HFF-Myc (cell line): ENCODE measurements around the gene CYP26B1.
"Not testable (repeated sequence)": the region's sequence is repeated elsewhere in the genome, so short reads cannot be mapped to it uniquely, and the experiment has no call there.

Experiments used
- DNase-seq: peaks from one replicate; pipeline ENCODE4 v3.0.0-alpha.2; 2011; ENCODE audit warnings: low read depth; ENCODE audit errors: extremely low read depth
- H3K4me3 ChIP-seq: replicated peaks from 2 replicates; pipeline ENCODE4 v1.5.1; 2011; ENCODE audit warnings: low read depth, mild to moderate bottlenecking, control low read depth, low read length
- TF ChIP-seq, protein P1 (sequence below): IDR thresholded peaks from 2 replicates; pipeline ENCODE4 v1.5.1; 2012; ENCODE audit warnings: mild to moderate bottlenecking, low read depth, low read length, control low read depth; ENCODE audit errors: missing control alignments

The CYP26B1 gene

DNA sequence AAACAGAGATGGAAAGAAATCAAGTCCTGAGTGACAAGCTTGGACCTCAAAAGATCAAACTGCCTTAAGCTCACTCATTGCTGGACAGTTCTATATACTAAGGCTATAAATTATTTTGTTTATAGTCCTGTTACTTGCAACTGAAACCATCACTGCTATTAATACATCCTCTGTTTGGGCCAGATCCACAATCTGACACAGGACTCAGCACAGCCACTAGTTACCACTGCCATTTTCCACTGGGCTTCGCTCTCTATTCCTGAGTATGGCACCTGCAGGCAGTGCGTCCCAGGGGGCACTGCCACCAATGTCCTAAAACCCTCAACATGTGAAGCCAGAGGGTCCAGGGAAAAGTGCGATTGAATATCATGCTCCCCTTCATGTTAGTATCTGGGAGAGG lies 52.3 kb downstream of the CYP26B1 start:
- DNase-seq, result no peak
- TF ChIP-seq, protein P1, sequence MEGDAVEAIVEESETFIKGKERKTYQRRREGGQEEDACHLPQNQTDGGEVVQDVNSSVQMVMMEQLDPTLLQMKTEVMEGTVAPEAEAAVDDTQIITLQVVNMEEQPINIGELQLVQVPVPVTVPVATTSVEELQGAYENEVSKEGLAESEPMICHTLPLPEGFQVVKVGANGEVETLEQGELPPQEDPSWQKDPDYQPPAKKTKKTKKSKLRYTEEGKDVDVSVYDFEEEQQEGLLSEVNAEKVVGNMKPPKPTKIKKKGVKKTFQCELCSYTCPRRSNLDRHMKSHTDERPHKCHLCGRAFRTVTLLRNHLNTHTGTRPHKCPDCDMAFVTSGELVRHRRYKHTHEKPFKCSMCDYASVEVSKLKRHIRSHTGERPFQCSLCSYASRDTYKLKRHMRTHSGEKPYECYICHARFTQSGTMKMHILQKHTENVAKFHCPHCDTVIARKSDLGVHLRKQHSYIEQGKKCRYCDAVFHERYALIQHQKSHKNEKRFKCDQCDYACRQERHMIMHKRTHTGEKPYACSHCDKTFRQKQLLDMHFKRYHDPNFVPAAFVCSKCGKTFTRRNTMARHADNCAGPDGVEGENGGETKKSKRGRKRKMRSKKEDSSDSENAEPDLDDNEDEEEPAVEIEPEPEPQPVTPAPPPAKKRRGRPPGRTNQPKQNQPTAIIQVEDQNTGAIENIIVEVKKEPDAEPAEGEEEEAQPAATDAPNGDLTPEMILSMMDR, result no peak
- H3K4me3 ChIP-seq, result no peak overlapping the region

DNA sequence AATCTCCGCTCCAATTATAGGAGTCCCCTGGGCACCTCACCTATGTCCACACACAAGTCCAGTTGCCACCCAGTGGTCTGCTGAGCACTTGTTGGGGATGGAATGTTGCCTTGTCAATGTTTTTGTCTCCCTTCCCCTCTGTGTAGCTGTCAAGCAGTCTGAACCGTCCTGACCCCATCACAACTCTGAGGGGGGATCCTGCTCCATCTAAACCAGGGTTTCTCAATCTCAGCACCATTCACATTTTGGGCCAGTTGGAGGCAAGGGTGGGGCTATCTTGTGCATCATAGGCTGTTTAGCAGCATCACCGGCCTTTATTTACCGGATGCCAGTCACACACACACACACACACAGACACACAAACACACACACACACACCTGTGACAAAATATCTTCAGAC lies 53.0 kb downstream of the CYP26B1 start:
- TF ChIP-seq, protein P1, result no peak
- H3K4me3 ChIP-seq, result no peak overlapping the region
- no peak for DNase-seq

DNA sequence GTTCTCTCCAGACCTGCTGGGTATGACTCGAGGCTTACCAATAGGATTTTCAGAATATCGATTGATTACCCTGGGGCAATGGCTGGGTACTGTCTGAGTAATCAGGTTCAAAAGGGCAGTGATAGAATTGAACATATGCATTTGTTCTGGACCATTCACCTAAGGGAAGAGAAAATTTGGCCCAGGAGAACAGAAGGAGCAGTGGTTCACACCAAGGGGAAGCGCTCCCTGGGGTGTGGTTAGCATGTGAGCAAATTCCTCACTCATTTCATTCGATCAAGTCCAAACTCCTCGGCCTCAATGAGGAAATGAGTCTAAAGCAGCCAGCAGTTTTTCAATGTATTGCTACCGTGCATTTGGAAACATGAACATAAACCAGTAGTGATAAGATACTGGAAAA lies 55.6 kb downstream of the CYP26B1 start:
- H3K4me3 ChIP-seq, result no peak overlapping the region
- DNase-seq, result no peak
- TF ChIP-seq, protein P1, result no peak

DNA sequence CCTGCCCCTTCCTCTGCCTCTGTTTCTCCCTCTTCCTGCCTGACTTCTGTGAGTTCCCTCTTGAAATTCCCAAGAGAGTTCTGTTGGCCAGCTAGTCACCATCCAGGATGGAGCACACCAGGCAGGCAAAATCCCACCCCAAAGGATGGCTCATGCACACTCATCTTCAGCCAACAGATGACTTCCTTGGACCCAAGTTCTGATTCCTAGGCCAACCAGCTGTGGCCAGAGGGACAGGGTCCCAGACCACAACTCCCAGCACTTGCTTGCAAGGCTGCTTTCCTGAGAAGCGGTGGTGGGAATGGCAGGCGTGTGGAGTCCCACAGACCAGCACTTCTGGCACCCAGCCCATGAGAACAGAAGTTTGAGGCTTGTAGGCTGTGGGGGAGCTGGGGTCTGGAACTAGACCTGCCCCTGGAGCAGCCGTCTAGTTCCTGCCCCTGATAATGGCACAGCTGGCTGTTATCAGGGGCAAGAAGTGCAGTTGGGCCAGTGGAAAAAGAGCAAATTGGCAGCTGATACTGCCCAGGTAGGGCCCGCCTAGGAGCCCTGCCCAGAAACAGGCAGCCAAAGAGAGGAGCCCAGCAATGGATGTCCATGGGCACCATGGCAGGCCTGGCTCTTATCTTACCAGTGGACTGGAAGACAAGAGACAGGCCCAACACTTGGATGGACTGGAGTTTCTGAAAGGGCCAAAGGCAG lies 56.7 kb downstream of the CYP26B1 start:
- H3K4me3 ChIP-seq, result no peak overlapping the region
- DNase-seq, result no peak
- TF ChIP-seq, protein P1, result no peak

DNA sequence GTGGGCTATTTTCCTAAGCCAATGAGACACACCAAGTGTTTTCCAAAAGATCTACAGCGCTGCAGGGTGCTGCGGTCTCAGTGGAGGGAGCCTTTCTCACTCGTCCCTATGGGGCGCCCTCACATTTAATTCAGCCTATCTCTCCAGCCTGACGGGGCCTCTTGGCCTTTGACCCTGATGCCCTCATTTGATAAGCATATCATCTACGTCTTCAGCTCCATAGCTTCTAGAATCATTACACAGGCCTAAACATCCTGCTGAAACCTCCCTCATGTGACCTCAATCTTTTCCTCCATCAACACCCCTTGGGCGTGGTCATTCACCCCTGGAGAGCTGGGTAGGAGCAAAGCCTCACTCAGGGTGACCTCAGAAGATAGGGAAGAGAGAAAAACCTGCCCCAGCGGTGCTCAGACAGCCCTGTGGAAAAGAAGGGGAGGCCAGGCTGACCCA lies 57.4 kb downstream of the CYP26B1 start:
- DNase-seq, result no peak
- TF ChIP-seq, protein P1, result no peak
- no peak overlapping the region for H3K4me3 ChIP-seq

DNA sequence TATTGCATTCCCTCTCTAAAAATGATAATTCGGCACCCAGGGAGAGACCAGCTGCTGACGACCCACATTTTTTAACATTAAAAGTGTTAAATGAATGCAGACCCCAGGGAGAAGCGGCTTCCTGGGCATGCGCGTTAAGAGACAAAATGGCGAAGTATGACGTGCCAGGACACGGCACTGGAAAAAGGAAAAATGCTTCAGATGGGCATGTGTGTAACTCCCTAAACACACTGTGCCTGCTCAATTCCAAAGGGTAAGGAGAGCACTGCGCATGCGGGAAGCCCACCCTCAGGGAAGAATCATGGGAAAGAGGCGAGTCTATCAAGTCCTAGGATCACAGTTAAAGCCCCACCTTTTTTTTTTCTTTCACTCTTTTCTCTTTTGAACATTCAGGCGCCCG lies 58.1 kb downstream of the CYP26B1 start:
- DNase-seq, result no peak
- TF ChIP-seq, protein P1, result no peak
- H3K4me3 ChIP-seq, result no peak overlapping the region

DNA sequence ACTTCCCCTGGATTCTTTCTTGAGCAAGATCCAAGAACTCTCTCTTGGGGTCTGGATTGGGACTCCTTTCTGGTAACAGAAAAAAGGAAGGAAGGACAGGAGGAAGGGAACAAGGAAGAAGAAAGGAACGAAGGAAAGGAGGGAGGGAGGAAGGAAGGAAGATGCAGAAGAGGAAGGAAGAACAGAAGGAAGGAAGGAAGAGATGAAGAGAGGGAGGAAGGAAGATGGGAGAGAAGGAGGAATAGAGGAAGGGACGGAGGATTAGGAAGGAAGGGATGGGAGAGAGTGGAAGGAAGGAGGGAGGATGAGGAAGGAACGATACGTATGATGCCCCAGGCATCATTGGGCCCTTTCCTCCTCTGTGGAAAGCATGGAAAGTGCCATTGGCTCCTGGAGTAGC lies 58.6 kb downstream of the CYP26B1 start:
- no peak for DNase-seq
- H3K4me3 ChIP-seq, result no peak overlapping the region
- TF ChIP-seq, protein P1, result no peak

DNA sequence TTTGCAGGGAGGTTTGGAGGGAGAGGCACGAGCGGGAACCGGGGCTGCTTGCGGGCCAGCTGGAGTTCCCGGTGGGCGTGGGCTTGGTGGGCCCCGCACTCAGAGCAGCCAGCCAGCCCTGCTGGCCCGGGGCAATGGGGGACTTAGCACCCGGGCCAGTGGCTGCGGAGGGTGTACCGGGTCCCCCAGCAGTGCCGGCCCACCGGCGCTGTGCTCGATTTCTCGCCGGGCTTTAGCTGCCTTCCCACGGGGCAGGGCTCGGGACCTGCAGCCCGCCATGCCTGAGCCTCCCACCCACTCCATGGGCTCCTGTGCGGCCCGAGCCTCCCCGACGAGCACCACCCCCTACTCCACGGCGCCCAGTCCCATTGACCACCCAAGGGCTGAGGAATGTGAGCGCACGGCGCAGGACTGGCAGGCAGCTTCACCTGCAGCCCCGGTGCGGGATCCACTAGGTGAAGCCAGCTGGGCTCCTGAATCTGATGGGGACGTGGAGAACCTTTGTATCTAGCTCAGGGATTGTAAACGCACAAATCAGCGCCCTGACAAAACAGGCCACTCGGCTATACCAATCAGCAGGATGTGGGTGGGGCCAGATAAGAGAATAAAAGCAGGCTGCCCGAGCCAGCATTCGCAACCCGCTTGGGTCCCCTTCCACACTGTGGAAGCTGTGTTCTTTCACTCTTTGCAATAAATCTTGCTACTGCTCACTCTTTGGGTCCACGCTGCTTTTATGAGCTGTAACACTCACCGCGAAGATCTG lies 60.6 kb downstream of the CYP26B1 start:
- not testable (repeated sequence) for DNase-seq, H3K4me3 ChIP-seq
